Measurements from ENCODE around the gene TBC1D1. TPM values are rescaled to one million over a fixed set of nuclear protein-coding genes. Genes with fewer than 3 reads are reported as not detected.

Gene TBC1D1
- total RNA-seq, 1 experiment from 2014 or later = 97.1 TPM

GRCh38 chr4:37990731-37991245, 99.9 kb downstream of the TBC1D1 start:
- Histone ChIP-seq H3K27ac (peak overlapping the region; percentile 10; the same call in 1 of the 2 replicates), H3K36me3 (no peaks in the 10 kb centered on the region), H3K4me3 (no peak overlapping the region), H3K4me1 (replicated peaks) (peaks cover 21% of the 10 kb centered on the region), H3K27me3 (replicated peaks) (no peaks in the 10 kb centered on the region), H3K9me3 (replicated peaks) (no peaks in the 10 kb centered on the region)
- no peak for DNase-seq (ENCODE audit: low read depth in 1 of 2, low spot score in 2 of 2)

- Histone ChIP-seq H3K27me3 (replicated peaks) (no peaks in the 10 kb centered on the region), H3K36me3 (no peaks in the 10 kb centered on the region), H3K27ac (no peak overlapping the region), H3K4me3 (no peak overlapping the region), H3K4me1 (replicated peaks) (peaks cover 21% of the 10 kb centered on the region), H3K9me3 (replicated peaks) (no peaks in the 10 kb centered on the region)
- no peak for DNase-seq (ENCODE audit: low read depth in 1 of 2, low spot score in 2 of 2)
These were observed 100.9 kb downstream of the TBC1D1 start for GRCh38 chr4:37991623-37992410.

- peaks cover 19% of the 10 kb centered on the region for H3K4me1 ChIP-seq (replicated peaks)
- H3K27me3 ChIP-seq (replicated peaks) = no peaks in the 10 kb centered on the region
- DNase-seq (ENCODE audit: low read depth in 1 of 2, low spot score in 2 of 2) = no peak
- no peaks in the 10 kb centered on the region for H3K9me3 ChIP-seq (replicated peaks)
- H3K36me3 ChIP-seq = no peaks in the 10 kb centered on the region
- H3K4me3 ChIP-seq = no peak overlapping the region
- no peak overlapping the region for H3K27ac ChIP-seq
These were observed 102.9 kb downstream of the TBC1D1 start for GRCh38 chr4:37993806-37994205.

- no peak overlapping the region for H3K27ac ChIP-seq
- no peaks in the 10 kb centered on the region for H3K27me3 ChIP-seq (replicated peaks)
- H3K4me1 ChIP-seq (replicated peaks) = peaks cover 12% of the 10 kb centered on the region
- no peaks in the 10 kb centered on the region for H3K9me3 ChIP-seq (replicated peaks)
- no peak overlapping the region for H3K4me3 ChIP-seq
- no peaks in the 10 kb centered on the region for H3K36me3 ChIP-seq
- DNase-seq (ENCODE audit: low read depth in 1 of 2, low spot score in 2 of 2) = no peak
These were observed 103.7 kb downstream of the TBC1D1 start for GRCh38 chr4:37994569-37994968.

- H3K27me3 ChIP-seq (replicated peaks) = no peaks in the 10 kb centered on the region
- no peak overlapping the region for H3K27ac ChIP-seq
- H3K36me3 ChIP-seq = no peaks in the 10 kb centered on the region
- no peaks in the 10 kb centered on the region for H3K9me3 ChIP-seq (replicated peaks)
- H3K4me1 ChIP-seq (replicated peaks) = peaks cover 4% of the 10 kb centered on the region
- no peak for DNase-seq (ENCODE audit: low read depth in 1 of 2, low spot score in 2 of 2)
- no peak overlapping the region for H3K4me3 ChIP-seq
These were observed 104.5 kb downstream of the TBC1D1 start for GRCh38 chr4:37995299-37995821.

GRCh38 chr4:37995981-37996775, 105.3 kb downstream of the TBC1D1 start:
- Histone ChIP-seq H3K36me3 (no peaks in the 10 kb centered on the region), H3K4me1 (replicated peaks) (no peaks in the 10 kb centered on the region; the same call in 1 of the 2 replicates), H3K4me3 (no peak overlapping the region), H3K9me3 (replicated peaks) (no peaks in the 10 kb centered on the region), H3K27me3 (replicated peaks) (no peaks in the 10 kb centered on the region), H3K27ac (no peak overlapping the region)
- no peak for DNase-seq (ENCODE audit: low read depth in 1 of 2, low spot score in 2 of 2)

- H3K4me3 ChIP-seq = no peak overlapping the region
- no peak overlapping the region for H3K27ac ChIP-seq
- no peaks in the 10 kb centered on the region for H3K36me3 ChIP-seq
- no peaks in the 10 kb centered on the region for H3K9me3 ChIP-seq (replicated peaks)
- H3K27me3 ChIP-seq (replicated peaks) = no peaks in the 10 kb centered on the region
- DNase-seq (ENCODE audit: low read depth in 1 of 2, low spot score in 2 of 2) = no peak
- peaks cover 16% of the 10 kb centered on the region for H3K4me1 ChIP-seq (replicated peaks)
These were observed 107.3 kb downstream of the TBC1D1 start for GRCh38 chr4:37998226-37998625.

GRCh38 chr4:37999000-37999716, 108.3 kb downstream of the TBC1D1 start:
- Histone ChIP-seq H3K27ac (no peak overlapping the region), H3K9me3 (replicated peaks) (no peaks in the 10 kb centered on the region), H3K4me1 (replicated peaks) (peaks cover 21% of the 10 kb centered on the region), H3K27me3 (replicated peaks) (no peaks in the 10 kb centered on the region), H3K36me3 (no peaks in the 10 kb centered on the region), H3K4me3 (no peak overlapping the region)
- DNase-seq (ENCODE audit: low read depth in 1 of 2, low spot score in 2 of 2) = no peak

GRCh38 chr4:37999965-38000364, 109.1 kb downstream of the TBC1D1 start:
- Histone ChIP-seq H3K4me3 (no peak overlapping the region), H3K4me1 (replicated peaks) (peaks cover 22% of the 10 kb centered on the region), H3K36me3 (no peaks in the 10 kb centered on the region), H3K27ac (no peak overlapping the region), H3K9me3 (replicated peaks) (no peaks in the 10 kb centered on the region), H3K27me3 (replicated peaks) (no peaks in the 10 kb centered on the region)
- DNase-seq (ENCODE audit: low read depth in 1 of 2, low spot score in 2 of 2) = no peak

GRCh38 chr4:38001927-38002326, 111.0 kb downstream of the TBC1D1 start:
- DNase-seq (ENCODE audit: low read depth in 1 of 2, low spot score in 2 of 2) = peak in 1 of 2 experiments; percentile 14
- H3K36me3 ChIP-seq = no peaks in the 10 kb centered on the region
- H3K9me3 ChIP-seq (replicated peaks) = no peaks in the 10 kb centered on the region
- H3K4me3 ChIP-seq = no peak overlapping the region
- no peak overlapping the region for H3K27ac ChIP-seq
- peaks cover 22% of the 10 kb centered on the region for H3K4me1 ChIP-seq (replicated peaks)
- no peaks in the 10 kb centered on the region for H3K27me3 ChIP-seq (replicated peaks)

GRCh38 chr4:38002451-38003071, 111.7 kb downstream of the TBC1D1 start:
- Histone ChIP-seq H3K27me3 (replicated peaks) (no peaks in the 10 kb centered on the region), H3K27ac (no peak overlapping the region), H3K9me3 (replicated peaks) (no peaks in the 10 kb centered on the region), H3K4me3 (no peak overlapping the region), H3K36me3 (no peaks in the 10 kb centered on the region), H3K4me1 (replicated peaks) (peaks cover 22% of the 10 kb centered on the region)
- no peak for DNase-seq (ENCODE audit: low read depth in 1 of 2, low spot score in 2 of 2)

GRCh38 chr4:38003102-38003501, 112.2 kb downstream of the TBC1D1 start:
- no peak overlapping the region for H3K27ac ChIP-seq
- no peaks in the 10 kb centered on the region for H3K9me3 ChIP-seq (replicated peaks)
- no peaks in the 10 kb centered on the region for H3K36me3 ChIP-seq

GRCh38 chr4:38003628-38004027, 112.7 kb downstream of the TBC1D1 start:
- H3K4me1 ChIP-seq (replicated peaks) = peaks cover 22% of the 10 kb centered on the region
- H3K4me3 ChIP-seq = no peak overlapping the region
- no peak overlapping the region for H3K27ac ChIP-seq
- no peak for DNase-seq (ENCODE audit: low read depth in 1 of 2, low spot score in 2 of 2)
- no peaks in the 10 kb centered on the region for H3K36me3 ChIP-seq
- H3K9me3 ChIP-seq (replicated peaks) = no peaks in the 10 kb centered on the region
- no peaks in the 10 kb centered on the region for H3K27me3 ChIP-seq (replicated peaks)

More at GRCh38 chr4:38003102-38003501, 112.2 kb downstream of the TBC1D1 start:
- Histone ChIP-seq H3K4me1 (replicated peaks) (peaks cover 22% of the 10 kb centered on the region), H3K27me3 (replicated peaks) (no peaks in the 10 kb centered on the region), H3K4me3 (no peak overlapping the region)
- DNase-seq (ENCODE audit: low read depth in 1 of 2, low spot score in 2 of 2) = no peak

All from SJSA1 (cell line).